NCI-H524 treated with DMSO at 0.1 percent for 48 hours (cell line): ENCODE data around the gene POU4F3.
A peak's percentile ranks its signal among the peaks of the same experiment; 100 is the strongest.
"Not testable (repeated sequence)": the region's sequence is repeated elsewhere in the genome, so short reads cannot be mapped to it uniquely, and the experiment has no call there.

Source experiments
- DNase-seq: peaks from one replicate; lab custom pipeline; 2025; lab: John Stamatoyannopoulos, UW

The POU4F3 gene, protein sequence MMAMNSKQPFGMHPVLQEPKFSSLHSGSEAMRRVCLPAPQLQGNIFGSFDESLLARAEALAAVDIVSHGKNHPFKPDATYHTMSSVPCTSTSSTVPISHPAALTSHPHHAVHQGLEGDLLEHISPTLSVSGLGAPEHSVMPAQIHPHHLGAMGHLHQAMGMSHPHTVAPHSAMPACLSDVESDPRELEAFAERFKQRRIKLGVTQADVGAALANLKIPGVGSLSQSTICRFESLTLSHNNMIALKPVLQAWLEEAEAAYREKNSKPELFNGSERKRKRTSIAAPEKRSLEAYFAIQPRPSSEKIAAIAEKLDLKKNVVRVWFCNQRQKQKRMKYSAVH

DNA sequence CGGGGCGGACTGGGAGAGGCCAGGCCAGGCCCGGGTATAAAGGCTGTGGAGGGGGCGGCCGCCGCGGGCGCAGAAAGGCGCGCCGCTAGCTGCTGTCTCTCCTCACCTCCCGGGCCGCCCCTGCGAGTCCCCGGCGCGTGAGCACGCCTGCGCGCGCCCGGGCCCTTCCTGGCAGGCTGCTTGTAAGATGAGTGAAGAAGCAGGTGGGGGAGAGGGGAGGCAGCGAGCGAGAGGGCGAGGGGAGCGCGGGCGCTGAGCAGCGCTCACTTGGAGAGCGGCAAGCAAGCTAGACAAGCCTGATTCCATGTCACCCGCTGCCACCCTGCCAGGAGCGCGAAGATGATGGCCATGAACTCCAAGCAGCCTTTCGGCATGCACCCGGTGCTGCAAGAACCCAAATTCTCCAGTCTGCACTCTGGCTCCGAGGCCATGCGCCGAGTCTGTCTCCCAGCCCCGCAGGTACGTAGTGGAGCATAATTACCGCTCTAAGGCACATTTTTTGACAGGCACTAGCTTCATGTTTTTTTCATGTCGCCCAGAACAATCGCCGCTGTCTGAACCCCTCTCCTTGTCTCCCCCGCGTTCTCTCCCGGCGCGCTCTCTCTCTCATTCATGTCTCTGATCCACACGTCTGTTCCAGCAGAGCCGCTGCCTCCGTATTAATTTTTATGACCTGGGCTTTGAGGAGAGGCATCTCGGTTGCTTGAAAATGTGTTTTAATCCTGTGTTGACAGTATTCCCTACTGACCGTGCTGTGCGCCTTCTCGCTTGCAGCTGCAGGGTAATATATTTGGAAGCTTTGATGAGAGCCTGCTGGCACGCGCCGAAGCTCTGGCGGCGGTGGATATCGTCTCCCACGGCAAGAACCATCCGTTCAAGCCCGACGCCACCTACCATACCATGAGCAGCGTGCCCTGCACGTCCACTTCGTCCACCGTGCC is at the start of gene POU4F3:
Gene POU4F3 (plus strand): TSS at position 66 of the 941 bp plus-strand sequence. CDS start 274 bp downstream, at position 340.
- peak; percentile 51 for DNase-seq

DNA sequence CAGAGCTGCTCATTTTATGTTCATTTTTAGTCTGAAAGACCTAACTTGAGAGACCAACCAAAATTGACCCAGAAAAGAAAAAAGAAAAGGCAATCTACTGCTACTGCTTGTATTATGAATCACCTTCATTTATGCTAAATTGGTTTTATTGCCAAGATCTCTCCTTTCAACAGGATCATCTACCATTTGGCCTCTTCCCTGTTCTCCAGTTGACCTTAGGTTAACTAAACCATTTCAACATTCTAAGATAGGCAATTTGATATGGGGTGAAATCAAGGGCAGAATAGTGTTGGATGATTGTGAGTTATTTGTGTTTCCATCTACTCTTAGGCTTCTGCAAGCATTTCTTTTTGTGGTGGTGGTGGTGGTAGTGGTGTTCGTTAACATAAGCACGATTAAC is 48.3 kb upstream of the POU4F3 start:
- DNase-seq: no peak

DNA sequence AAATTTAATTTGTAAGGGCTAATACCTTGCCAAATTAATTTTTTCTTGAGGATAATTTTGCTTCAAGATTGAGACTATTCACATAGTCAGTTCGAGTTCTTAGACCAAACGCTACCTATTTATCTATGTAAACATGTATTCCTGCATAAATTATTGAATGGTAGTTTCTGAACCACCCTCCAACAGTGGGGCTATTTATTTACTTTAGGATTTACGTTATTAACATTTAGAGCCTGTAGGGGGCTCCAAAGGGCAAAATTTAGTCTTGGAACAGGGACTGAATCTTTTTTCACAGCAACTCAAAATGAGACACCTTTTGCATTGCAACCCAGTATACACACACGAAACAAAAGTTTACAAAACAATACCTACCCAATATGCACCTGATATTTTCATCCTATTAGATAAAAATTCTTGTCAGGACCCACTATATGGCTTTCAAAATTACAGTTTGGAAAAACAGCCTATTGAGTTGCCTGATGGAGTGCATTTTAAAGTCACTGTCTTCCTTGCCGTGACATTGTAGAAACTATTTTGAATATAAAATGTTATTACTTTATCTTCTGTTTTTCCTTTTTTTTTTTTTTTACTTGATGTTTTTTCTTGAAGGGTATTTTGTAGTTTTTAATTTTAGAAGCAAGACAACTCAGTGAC is 47.1 kb upstream of the POU4F3 start:
- peak; percentile 9 for DNase-seq

DNA sequence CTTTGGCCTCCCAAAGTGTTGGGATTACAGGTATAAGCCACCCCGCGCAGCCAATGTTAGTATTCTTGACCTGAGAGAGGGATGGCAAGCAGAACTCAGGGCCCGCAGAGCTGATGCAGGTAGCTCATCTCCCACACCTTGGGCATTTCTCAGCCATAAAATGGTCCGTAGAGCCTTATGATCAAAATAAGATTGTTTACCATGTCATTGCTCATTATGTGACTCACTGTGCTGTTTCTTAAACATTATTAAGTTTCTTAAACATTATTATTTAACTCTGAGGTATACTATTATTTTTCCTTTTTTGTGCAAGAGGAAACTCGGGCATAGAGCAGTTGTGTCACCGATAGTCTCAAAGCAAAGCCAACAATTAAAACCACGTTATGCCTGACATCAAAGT is 42.4 kb upstream of the POU4F3 start:
- DNase-seq: no peak

DNA sequence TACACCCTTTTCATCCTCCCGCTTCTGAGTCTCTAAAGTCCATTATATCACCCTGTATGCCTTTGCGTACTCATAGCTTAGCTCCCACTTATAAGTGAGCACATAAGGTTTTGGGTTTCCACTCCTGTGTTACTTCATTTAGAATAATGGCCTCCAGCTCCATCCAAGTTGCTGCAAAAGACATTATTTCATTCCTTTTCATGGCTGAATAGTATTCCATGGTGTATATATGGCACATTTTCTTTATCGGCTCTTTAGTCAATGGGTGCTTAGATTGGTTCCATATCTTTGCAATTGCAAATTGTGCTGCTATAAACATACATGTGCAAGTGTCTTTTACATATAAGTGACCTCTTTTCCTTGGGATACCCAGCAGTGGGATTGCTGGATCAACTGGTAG is 39.7 kb upstream of the POU4F3 start:
- DNase-seq: not testable (repeated sequence)

DNA sequence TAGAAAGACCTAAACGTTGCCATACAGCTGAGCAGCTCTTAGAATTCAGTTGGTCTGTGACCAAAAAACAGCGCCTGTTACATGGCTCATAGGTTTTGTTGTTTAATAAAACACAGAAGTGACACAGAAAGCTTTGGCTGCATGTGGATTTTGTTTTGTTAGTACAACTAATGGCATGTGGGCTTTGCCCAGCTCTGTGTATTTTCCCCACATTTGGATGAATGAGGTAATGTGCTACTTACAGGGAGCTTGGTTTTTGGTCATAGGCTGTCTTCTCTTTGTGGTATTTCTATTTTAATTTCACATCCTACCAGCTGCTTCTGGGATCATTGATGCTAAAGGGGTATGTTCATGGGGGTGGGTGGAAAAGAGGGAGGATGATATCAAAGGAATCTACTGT is 37.0 kb upstream of the POU4F3 start:
- no peak for DNase-seq

DNA sequence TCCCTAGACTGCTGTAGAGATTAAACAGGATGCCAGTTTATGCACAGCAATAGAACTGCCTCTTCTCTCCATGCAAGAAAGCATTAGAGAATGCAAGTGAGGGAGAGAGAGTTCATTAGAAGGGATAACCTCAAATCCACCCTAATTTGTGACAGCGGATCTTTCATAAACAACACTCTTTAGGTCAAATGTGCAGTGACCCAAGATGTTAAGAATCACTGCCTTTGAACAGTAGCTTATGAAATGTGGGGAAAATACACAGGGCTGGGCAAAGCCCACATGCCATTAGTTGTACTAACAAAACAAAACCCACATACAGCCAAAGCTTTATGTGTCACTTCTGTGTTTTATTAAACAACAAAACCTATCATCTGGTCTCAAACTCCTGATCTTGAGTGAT is 36.2 kb upstream of the POU4F3 start:
- DNase-seq: no peak

DNA sequence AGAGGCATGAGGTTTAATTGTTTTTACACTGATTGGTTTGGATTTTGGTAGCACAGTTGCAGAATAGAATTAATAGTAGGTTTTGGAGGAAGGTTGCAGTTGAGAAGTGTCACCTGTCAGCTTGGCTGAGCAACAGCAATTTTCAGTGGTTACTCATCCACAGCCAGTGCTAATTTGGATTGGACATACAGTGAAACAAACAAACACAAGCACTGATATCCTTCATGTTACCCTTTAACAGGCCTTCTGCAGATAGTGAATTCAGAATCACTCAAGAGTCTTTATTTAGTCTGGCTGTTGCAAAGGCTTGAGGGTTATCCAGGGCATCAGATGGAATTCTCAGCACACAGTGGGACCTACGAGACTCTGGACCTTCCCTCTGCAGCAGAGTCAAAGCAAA is 31.8 kb upstream of the POU4F3 start:
- no peak for DNase-seq

DNA sequence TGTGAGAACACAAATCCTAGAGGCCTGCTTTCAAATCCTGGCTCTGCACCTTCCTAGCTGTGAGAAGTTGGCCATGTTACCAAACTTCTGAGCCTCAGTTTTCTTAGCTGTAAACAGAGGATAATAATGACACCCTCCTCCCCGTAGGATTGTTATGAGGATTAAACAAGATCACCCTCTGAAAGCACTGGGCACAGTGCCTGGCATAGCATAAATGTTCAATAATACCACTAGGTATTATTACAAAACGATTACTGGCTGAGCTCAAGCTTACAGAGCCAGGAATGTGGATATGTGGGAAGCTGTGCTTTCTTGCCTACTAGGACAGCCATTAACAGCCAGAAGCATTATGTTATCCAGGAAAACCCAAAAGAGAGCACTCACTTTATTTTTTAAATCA is 30.8 kb upstream of the POU4F3 start:
- DNase-seq: no peak

DNA sequence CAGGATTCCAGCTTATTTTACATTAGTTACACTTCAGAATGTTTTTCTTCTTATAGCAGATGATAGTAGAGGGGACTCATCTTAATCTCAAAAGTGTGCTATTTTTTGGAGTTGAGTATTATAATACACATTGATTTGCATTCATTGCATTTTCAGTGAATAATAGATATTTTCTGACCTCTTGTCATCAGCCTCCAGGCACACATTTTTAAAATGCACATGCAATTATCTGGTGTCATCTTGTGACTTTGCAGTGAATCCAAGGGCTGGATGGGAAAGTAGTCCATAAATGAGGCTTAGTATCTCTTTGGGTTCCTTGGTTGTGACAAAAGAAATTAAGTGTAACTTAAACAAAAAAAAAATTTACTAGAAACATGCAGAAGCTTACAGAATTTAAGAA is 28.1 kb upstream of the POU4F3 start:
- DNase-seq: no peak

DNA sequence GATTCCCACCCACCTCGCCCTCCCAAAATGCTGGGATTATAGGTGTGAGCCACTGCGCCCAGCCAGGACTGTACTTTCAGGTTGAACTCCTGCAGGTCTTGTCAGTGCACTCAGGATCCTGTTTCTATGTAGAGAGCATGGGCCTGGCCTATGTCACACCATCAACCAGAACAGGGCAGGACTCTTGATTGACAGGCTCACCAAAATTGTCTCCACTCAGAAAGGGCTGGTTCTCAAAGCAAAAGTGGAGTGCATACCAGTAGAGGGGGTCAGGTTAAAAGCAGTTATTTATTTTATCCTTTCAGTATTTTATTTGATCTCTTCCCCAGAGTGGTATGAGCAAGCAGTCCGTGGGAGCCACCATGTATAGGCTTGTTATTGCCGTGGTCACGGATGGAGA is 27.4 kb upstream of the POU4F3 start:
- DNase-seq: no peak

DNA sequence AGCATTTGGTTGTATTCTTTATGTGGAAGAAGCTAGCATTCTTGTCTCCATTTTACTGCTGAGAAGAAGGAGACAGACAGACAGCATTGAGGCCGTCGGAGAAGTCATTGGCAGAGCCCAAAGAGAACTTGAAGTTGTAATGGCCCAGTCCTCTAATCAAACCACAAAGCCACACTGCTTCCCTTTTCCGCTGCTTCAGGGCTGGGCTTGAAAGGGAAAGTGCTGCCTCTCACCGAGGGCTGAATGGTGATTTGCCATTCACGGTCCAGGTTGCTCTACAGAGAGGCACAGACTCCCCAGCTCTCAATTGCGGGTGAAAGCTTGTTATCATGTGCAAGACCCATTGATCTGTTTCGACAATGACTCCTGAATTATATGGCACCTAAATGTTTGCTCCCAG is 25.6 kb upstream of the POU4F3 start:
- DNase-seq: no peak

DNA sequence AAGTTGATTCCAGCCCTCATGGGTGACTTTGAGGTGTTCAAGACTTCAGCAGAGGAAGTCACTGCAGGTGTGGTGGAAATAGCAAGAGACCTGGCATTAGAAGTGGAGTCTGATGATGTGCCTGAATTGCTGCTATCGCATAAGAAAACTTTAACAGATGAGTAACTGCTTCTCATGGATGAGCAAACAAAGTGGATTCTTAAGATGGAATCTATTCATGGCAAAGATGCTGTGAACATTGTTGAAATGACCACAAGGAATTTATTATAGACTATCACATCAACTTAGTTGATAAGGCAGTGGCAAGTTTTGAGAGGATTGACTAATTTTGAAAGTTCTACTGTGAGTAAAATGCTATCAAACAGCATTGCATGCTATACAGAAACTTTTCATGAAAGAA is 17.1 kb upstream of the POU4F3 start:
- no peak for DNase-seq

DNA sequence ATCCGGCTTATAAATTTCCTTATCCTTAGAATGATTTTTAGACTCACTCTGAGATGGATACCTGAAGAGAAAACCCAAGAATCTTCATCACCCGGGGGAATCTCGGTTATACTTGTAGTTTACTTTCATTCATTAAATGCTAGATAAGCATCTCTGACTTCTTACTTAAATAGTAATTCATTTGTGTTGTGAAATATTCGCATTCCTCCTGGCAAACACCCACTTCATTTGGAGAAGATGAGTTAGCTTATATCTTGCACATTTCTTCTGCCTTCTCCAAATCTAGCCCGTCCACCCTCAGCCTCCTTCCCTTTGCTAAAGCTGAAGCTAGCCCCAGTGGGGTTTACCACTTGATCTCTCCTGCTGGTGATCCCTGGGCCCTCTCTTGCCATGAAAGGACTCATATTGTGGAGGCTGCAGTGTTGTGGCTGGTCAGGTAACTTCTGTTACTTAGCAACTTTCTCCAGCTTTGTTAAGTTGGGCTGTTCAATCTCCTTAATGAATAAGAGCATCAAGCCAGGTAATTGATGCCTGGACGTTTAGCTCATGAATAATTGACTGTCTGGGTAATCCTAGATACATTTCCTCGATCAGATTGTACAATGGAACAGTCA is 11.3 kb upstream of the POU4F3 start:
- no peak for DNase-seq

DNA sequence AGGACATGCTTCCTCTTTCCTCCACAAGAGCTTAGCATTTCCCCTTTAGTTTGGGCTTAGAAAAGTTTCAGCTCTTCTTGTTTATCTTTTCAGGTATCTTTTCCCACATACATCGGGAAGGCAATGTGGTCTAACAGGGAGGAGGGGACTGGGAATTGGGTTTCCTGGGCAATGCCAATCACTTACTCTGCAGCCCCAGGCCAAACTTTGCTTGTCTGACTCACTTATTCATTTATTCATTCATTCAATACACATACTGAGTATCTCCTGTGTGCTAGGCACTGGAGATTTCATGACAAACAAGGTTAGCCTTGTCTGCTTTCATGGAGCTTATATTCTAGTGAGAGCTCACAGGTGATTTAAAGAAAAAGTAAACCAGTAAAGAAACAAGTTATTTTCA is 10.7 kb upstream of the POU4F3 start:
- DNase-seq: no peak

DNA sequence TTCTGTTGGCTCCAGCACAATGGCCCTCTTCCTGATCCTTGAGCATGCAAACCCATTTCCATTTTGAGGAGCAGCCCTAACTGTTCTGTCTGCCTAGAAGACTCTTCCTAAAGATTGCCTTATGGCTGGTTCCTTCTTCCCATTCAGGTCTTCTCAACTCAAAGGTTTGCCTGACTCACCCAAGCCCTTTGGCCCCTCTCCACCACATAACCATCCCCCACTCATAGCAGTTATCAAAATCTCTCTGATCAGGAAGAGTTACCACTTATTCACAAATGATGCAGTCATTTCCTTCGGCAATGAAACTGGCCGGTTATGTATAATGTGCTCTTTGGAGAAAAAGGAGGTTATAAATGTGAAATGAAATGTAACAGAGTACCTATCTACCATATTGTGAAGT is 8.9 kb upstream of the POU4F3 start:
- no peak for DNase-seq

DNA sequence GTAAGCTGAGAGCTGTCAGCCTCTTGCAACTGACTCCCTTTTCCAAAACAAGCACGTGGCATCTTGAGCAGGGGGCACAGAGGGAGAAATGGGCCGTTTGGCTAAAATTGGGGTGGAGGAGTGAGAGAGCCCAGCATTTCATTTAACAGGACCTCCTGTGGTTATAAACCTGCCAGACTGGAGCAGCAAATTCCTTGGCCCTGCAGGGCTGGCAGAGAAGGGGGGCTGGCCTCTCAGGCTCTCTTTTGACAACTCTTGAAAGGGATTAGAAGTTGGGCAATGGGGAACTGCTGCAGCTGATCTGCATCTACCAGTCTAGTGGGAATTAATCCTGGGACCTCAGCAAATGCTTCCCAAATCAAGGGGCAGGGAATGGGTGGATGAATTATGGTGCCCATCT is 7.2 kb upstream of the POU4F3 start:
- DNase-seq: peak; percentile 81

DNA sequence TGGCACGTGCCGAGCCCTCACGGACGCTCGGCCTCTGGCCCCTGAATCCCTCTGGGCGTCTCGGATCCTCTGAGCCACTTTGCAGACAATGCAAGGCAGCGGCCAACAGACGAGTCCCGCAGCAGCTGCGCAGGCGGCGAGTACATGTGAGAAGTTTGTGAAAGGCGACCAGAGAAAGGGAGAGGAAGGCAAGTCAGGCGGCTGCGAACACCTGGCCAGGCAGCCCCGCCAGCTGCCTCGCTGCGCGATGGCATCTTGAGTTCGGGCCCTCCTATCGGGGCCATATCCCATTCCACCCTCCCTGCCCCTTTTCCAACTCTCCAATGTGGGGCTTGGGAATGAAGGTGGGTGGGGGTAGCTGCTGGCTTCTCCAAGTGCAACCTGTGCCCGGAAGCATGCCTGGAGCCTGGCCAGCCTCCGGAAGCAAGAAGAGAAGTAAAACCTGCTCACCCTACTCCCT is 4.5 kb upstream of the POU4F3 start:
- DNase-seq: peak; percentile 30

DNA sequence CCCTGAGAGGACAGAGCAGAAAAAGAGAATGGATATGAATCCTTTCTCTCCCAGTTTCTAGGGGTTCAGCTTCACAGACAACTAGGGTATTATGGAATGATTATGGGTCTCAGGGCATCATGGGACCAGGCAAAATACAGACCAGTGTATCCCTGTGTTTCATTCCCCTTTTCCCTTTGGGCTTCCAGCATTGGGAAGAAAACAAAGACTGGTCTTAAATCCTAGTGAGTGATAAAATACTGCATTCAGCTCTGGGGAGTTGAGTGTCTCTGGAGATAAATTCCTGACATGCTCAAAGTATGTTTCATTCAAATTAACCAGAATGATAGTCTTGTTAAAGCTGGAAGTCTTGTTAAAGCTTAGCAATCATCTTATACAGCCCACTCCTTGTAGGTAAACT is 2.4 kb upstream of the POU4F3 start:
- no peak for DNase-seq

DNA sequence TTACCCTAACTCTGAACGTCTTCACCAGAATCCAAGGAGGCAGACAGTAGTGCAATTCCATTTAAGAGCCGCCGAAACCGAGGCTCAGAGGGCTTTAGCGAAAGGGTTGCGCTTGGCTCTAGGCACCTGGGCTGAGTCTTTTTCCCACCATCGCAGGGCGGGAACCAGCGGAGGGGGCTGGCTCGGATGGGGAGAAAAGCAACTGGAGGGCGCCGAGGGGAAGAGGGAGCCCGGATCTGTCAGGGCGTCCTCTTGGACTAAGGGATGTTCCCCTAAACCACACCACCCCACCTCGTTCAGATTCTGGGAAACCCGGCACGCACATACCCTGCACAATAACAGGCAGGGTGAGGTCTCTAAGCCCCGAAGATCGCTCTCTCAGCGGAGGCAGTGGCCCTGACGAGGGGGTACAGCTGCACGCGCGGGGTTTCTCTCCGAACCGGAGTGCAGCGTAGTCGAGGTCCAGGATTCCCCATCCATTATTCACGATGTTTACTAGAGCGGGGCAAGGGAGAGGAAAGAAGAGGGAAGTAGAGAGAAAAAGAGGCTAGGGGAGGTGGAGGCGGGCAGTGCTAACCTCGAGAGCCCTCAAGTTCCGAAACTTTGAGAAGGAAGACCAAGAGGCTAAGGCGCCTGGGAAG is 1.3 kb upstream of the POU4F3 start:
- DNase-seq: no peak

DNA sequence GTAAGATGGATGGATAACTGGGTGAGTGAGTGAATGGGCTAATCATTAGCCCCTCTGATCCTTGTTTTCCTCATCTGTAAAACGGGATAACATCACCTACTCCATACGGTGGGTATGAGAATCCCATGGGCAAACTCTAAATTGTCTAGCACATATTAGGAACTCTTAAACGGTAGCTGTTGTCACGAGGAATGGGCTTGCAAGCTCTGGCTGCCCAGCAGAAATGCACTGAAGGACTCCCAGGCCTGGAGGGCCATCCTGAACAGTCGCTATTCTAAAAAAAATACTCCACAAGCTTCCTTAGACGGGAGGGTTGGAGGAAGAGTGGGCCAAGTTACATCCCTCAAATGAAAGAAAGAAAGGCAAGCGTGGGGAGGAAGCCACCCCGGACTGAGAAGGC is 711 bp upstream of the POU4F3 start:
- DNase-seq: no peak
